A549 (cell line): ENCODE results near the gene SLC9A1.

ENCODE experiments used
- BHLHE40 ChIP-seq: IDR thresholded peaks from 2 replicates; pipeline ENCODE4 v1.6.1; 2012; ENCODE audit warnings: low read depth, low read length, inconsistent platforms
- CBX8 ChIP-seq: fragments of 200-600 bp; sonication (generic); IDR thresholded peaks from 2 replicates; pipeline ENCODE4 v1.6.1; 2016
- EP300 ChIP-seq, 2 experiments: fragments of >200 bp; sonication (Bioruptor Twin); formaldehyde crosslinking; IDR thresholded peaks; 2 replicates in 1 of 2; 3 replicates in 1 of 2; pipeline ENCODE4 v1.6.1; 2016 to 2017
- POLR2A ChIP-seq: IDR thresholded peaks from 2 replicates; pipeline ENCODE4 v1.6.1; 2012; ENCODE audit warnings: mild to moderate bottlenecking, low read length
- RAD21 ChIP-seq, 2 experiments: fragments of >200 bp in 1 of 2; sonication (Bioruptor Twin) in 1 of 2; formaldehyde crosslinking in 1 of 2; IDR thresholded peaks in 1 of 2; conservative IDR thresholded peaks in 1 of 2; 2 replicates in 1 of 2; 3 replicates in 1 of 2; pipeline ENCODE4 v1.6.1; 2012 to 2018; ENCODE audit warnings: inconsistent platforms in 1 of 2
- SREBF2 ChIP-seq: fragments of 450-650 bp; IDR thresholded peaks from 2 replicates; pipeline ENCODE4 v1.6.1; 2014; ENCODE audit warnings: mild to moderate bottlenecking, moderate library complexity
- TF ChIP-seq, protein P1 (sequence below): fragments of >200 bp; sonication (Bioruptor Twin); formaldehyde crosslinking; IDR thresholded peaks from 3 replicates; pipeline ENCODE4 v1.5.1; 2016
- TF ChIP-seq, protein P2 (sequence below): IDR thresholded peaks from 2 replicates; pipeline ENCODE4 v1.6.1; 2012
- TF ChIP-seq, protein P3 (sequence below): fragments of 200-600 bp; sonication (generic); IDR thresholded peaks from 2 replicates; pipeline ENCODE4 v1.6.1; 2016; ENCODE audit warnings: antibody characterized with exemption, mild to moderate bottlenecking, moderate library complexity
- TF ChIP-seq, protein P4 (sequence below): IDR thresholded peaks from 2 replicates; pipeline ENCODE4 v1.6.1; 2012
- TF ChIP-seq, protein P5 (sequence below): fragments of 150-350 bp; IDR thresholded peaks from 2 replicates; pipeline ENCODE4 v1.6.1; 2014; ENCODE audit warnings: low read depth, mild to moderate bottlenecking, low read length

DNA sequence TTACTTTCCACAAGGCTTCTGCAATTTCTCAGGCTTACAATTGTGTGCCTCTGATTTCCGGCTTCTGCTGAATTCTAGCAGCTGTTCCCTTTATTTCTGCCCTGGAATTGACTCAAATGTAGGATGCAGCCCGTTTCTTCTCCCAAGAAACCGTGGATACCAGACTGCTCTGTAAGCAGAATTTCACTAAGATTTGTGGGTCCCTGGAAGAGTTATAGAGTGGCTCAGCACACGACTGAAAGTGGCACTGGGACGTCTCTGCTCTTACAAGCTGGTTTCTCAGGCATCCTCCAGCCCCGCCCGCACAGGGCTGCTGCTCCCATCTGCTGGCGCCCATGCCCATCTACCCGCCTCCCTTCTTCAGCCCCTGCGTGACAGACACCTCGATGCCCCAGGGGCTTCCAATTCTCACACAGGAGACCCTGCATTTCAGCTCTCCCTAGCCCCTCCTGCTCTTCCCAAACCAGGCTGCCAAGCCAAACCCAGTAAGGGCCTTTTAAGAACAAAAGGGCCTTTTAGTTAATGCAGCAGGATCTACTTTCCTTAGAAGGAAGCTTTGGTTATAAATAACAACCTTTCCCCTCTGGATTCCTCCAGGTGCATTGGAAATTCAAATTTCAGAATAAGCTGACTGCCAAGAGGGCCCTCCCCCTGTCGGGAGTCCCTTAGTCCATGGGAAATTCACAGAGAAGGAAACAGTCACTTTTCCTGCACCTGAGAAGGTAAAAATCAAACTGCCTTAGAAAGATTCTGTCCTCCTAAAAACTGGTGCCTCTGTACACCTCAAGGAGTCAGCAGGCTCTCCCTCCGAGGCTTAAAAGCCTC is 96.9 kb downstream of the SLC9A1 start:
- TF ChIP-seq CBX8 (no peak), BHLHE40 (no peak), EP300 (IDR thresholded peaks at IDR 0.05) (no peak), SREBF2 (no peak), POLR2A (no peak), RAD21 (conservative IDR thresholded peaks at IDR 0.05 in 1 of 2, IDR thresholded peaks at IDR 0.05 in 1 of 2) (no peak)
- TF ChIP-seq, protein P1, sequence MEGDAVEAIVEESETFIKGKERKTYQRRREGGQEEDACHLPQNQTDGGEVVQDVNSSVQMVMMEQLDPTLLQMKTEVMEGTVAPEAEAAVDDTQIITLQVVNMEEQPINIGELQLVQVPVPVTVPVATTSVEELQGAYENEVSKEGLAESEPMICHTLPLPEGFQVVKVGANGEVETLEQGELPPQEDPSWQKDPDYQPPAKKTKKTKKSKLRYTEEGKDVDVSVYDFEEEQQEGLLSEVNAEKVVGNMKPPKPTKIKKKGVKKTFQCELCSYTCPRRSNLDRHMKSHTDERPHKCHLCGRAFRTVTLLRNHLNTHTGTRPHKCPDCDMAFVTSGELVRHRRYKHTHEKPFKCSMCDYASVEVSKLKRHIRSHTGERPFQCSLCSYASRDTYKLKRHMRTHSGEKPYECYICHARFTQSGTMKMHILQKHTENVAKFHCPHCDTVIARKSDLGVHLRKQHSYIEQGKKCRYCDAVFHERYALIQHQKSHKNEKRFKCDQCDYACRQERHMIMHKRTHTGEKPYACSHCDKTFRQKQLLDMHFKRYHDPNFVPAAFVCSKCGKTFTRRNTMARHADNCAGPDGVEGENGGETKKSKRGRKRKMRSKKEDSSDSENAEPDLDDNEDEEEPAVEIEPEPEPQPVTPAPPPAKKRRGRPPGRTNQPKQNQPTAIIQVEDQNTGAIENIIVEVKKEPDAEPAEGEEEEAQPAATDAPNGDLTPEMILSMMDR = no peak
- TF ChIP-seq, protein P2, sequence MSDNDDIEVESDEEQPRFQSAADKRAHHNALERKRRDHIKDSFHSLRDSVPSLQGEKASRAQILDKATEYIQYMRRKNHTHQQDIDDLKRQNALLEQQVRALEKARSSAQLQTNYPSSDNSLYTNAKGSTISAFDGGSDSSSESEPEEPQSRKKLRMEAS = no peak
- TF ChIP-seq, protein P3, sequence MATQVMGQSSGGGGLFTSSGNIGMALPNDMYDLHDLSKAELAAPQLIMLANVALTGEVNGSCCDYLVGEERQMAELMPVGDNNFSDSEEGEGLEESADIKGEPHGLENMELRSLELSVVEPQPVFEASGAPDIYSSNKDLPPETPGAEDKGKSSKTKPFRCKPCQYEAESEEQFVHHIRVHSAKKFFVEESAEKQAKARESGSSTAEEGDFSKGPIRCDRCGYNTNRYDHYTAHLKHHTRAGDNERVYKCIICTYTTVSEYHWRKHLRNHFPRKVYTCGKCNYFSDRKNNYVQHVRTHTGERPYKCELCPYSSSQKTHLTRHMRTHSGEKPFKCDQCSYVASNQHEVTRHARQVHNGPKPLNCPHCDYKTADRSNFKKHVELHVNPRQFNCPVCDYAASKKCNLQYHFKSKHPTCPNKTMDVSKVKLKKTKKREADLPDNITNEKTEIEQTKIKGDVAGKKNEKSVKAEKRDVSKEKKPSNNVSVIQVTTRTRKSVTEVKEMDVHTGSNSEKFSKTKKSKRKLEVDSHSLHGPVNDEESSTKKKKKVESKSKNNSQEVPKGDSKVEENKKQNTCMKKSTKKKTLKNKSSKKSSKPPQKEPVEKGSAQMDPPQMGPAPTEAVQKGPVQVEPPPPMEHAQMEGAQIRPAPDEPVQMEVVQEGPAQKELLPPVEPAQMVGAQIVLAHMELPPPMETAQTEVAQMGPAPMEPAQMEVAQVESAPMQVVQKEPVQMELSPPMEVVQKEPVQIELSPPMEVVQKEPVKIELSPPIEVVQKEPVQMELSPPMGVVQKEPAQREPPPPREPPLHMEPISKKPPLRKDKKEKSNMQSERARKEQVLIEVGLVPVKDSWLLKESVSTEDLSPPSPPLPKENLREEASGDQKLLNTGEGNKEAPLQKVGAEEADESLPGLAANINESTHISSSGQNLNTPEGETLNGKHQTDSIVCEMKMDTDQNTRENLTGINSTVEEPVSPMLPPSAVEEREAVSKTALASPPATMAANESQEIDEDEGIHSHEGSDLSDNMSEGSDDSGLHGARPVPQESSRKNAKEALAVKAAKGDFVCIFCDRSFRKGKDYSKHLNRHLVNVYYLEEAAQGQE = no peak
- TF ChIP-seq, protein P4, sequence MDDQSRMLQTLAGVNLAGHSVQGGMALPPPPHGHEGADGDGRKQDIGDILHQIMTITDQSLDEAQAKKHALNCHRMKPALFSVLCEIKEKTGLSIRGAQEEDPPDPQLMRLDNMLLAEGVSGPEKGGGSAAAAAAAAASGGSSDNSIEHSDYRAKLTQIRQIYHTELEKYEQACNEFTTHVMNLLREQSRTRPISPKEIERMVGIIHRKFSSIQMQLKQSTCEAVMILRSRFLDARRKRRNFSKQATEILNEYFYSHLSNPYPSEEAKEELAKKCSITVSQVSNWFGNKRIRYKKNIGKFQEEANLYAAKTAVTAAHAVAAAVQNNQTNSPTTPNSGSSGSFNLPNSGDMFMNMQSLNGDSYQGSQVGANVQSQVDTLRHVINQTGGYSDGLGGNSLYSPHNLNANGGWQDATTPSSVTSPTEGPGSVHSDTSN = no peak
- TF ChIP-seq, protein P5, sequence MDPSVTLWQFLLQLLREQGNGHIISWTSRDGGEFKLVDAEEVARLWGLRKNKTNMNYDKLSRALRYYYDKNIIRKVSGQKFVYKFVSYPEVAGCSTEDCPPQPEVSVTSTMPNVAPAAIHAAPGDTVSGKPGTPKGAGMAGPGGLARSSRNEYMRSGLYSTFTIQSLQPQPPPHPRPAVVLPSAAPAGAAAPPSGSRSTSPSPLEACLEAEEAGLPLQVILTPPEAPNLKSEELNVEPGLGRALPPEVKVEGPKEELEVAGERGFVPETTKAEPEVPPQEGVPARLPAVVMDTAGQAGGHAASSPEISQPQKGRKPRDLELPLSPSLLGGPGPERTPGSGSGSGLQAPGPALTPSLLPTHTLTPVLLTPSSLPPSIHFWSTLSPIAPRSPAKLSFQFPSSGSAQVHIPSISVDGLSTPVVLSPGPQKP = no peak
